ENCODE results near the gene ARHGAP10. TPM values are rescaled to one million over a fixed set of nuclear protein-coding genes. Genes with fewer than 3 reads are reported as not detected.
"Not testable (repeated sequence)": the region's sequence is repeated elsewhere in the genome, so short reads cannot be mapped to it uniquely, and the experiment has no call there.

The ARHGAP10 gene
- total RNA-seq, 1 donor from 2014 or later: 11.5 TPM

- intact Hi-C loops (cut with micrococcal nuclease): no loop called here
These were observed 244.3 kb downstream of the ARHGAP10 start for GRCh38 chr4:147975933-147976928.

- intact Hi-C loops (cut with micrococcal nuclease): loop anchor here (5.0 to 10.0 kb wide), 2 partner anchors 434 to 462 kb away; partner anchors contain the start of gene NR3C2
These were observed 248.7 kb downstream of the ARHGAP10 start for GRCh38 chr4:147980586-147980985.

- intact Hi-C loops (cut with micrococcal nuclease): loop anchor here (5.0 to 10.0 kb wide), 2 partner anchors 433 to 461 kb away; partner anchors contain the start of gene NR3C2
These were observed 249.4 kb downstream of the ARHGAP10 start for GRCh38 chr4:147981305-147981704.

GRCh38 chr4:147984065-147984777, 252.3 kb downstream of the ARHGAP10 start:
- intact Hi-C loops (cut with micrococcal nuclease): loop anchor here (1.0 to 10.0 kb wide), 4 partner anchors 169 to 1280 kb away; partner anchors contain the start of gene NR3C2

- intact Hi-C loops (cut with micrococcal nuclease): loop anchor here (1.0 to 10.0 kb wide), 4 partner anchors 169 to 1280 kb away; partner anchors contain the start of gene NR3C2
These were observed 252.9 kb downstream of the ARHGAP10 start for GRCh38 chr4:147984778-147985138.

- intact Hi-C loops (cut with micrococcal nuclease): loop anchor here (10.0 kb wide), 1 partner anchor 429 kb away; no protein-coding TSS in a partner anchor
These were observed 253.5 kb downstream of the ARHGAP10 start for GRCh38 chr4:147985376-147985775.

GRCh38 chr4:147987252-147987651, 255.4 kb downstream of the ARHGAP10 start:
- intact Hi-C loops (cut with micrococcal nuclease): loop anchor here (10.0 kb wide), 1 partner anchor 428 kb away; no protein-coding TSS in a partner anchor

- intact Hi-C loops (cut with micrococcal nuclease): no loop called here
These were observed 259.8 kb downstream of the ARHGAP10 start for GRCh38 chr4:147991543-147992283.

- intact Hi-C loops (cut with micrococcal nuclease): no loop called here
These were observed 262.2 kb downstream of the ARHGAP10 start for GRCh38 chr4:147994076-147994475.

GRCh38 chr4:147994491-147995385, 262.9 kb downstream of the ARHGAP10 start:
- intact Hi-C loops (cut with micrococcal nuclease): no loop called here

GRCh38 chr4:147996859-147997258, 265.0 kb downstream of the ARHGAP10 start:
- intact Hi-C loops (cut with micrococcal nuclease): no loop called here

GRCh38 chr4:148000038-148000437, 268.1 kb downstream of the ARHGAP10 start:
- intact Hi-C loops (cut with micrococcal nuclease): not testable (repeated sequence)

- intact Hi-C loops (cut with micrococcal nuclease): no loop called here
These were observed 272.5 kb downstream of the ARHGAP10 start for GRCh38 chr4:148004228-148004857.

GRCh38 chr4:148006001-148006400, 274.1 kb downstream of the ARHGAP10 start:
- intact Hi-C loops (cut with micrococcal nuclease): no loop called here

- intact Hi-C loops (cut with micrococcal nuclease): no loop called here
These were observed 275.4 kb downstream of the ARHGAP10 start for GRCh38 chr4:148007314-148007760.

- intact Hi-C loops (cut with micrococcal nuclease): no loop called here
These were observed 275.9 kb downstream of the ARHGAP10 start for GRCh38 chr4:148007792-148008191.

- intact Hi-C loops (cut with micrococcal nuclease): no loop called here
These were observed 283.2 kb downstream of the ARHGAP10 start for GRCh38 chr4:148015058-148015457.

- intact Hi-C loops (cut with micrococcal nuclease): no loop called here
These were observed 283.6 kb downstream of the ARHGAP10 start for GRCh38 chr4:148015468-148015867.

- intact Hi-C loops (cut with micrococcal nuclease): no loop called here
These were observed 284.3 kb downstream of the ARHGAP10 start for GRCh38 chr4:148016063-148016637.

Data from T-helper 1 cell treated with Interleukin-12 subunit alpha and Interleukin-12 subunit beta and Interleukin-4 antibody, amounts not matched to agents 30 ng/mL and 1 ng/mL, for 36 hours (primary cell).